Peyer's patch (tissue), 4 donors: Measurements from ENCODE around the gene STAG1.

Experiments used
- CTCF ChIP-seq, 6 experiments: fragments of 450-650 bp in 4 of 6; fragments of 200-600 bp in 2 of 6; sonication (generic) in 1 of 6; IDR thresholded peaks; one replicate each; pipeline ENCODE4 v1.5.1; 2017 to 2019; ENCODE audit warnings: antibody characterized with exemption in 6 of 6, mild to moderate bottlenecking in 3 of 6, moderate library complexity in 1 of 6
- POLR2A ChIP-seq, 2 donors: fragments of 450-650 bp; IDR thresholded peaks; one replicate each; pipeline ENCODE4 v1.5.1; 2017; ENCODE audit warnings: antibody characterized with exemption in 2 of 2, mild to moderate bottlenecking in 2 of 2, moderate library complexity in 2 of 2

GRCh38 chr3:136351351-136351750 is 400.8 kb downstream of the STAG1 start:
- TF ChIP-seq CTCF (IDR thresholded peaks at IDR 0.05): no peak
- TF ChIP-seq POLR2A (IDR thresholded peaks at IDR 0.05): no peak
